Neutrophil (primary cell): Measurements from ENCODE around the gene STARD13.

ENCODE experiments used
- H3K27ac ChIP-seq: fragments of 200-600 bp; sonication (generic); 2 replicates; pipeline ENCODE4 v1.5.1; 2016; ENCODE audit warnings: mild to moderate bottlenecking, moderate library complexity
- H3K27me3 ChIP-seq: fragments of 200-600 bp; sonication (generic); 2 replicates; pipeline ENCODE4 v1.6.0; 2016; ENCODE audit warnings: mild to moderate bottlenecking
- H3K36me3 ChIP-seq: fragments of 200-600 bp; sonication (generic); 2 replicates; pipeline ENCODE4 v1.5.1; 2017
- H3K4me1 ChIP-seq, 2 experiments: fragments of 200-600 bp in 1 of 2; sonication (generic) in 1 of 2; 1 replicate in 1 of 2; 2 replicates in 1 of 2; pipeline versions ENCODE4 v1.5.1 to v1.6.1; 2013 to 2016; ENCODE audit warnings: low read depth in 1 of 2, low read length in 1 of 2, mild to moderate bottlenecking in 1 of 2, moderate library complexity in 1 of 2; ENCODE audit not compliant: control insufficient read depth in 1 of 2, insufficient read depth in 1 of 2
- H3K4me3 ChIP-seq, 2 experiments: fragments of 200-600 bp in 1 of 2; sonication (generic) in 1 of 2; 1 replicate in 1 of 2; 2 replicates in 1 of 2; pipeline ENCODE4 v1.5.1; 2013 to 2016; ENCODE audit warnings: low read depth in 1 of 2, low read length in 1 of 2, mild to moderate bottlenecking in 1 of 2, moderate library complexity in 1 of 2
- H3K9me3 ChIP-seq: fragments of 200-600 bp; sonication (generic); 2 replicates; pipeline ENCODE4 v1.5.1; 2016
- CTCF ChIP-seq: fragments of 200-600 bp; sonication (generic); IDR thresholded peaks from 2 replicates; pipeline ENCODE4 v1.5.1; 2016; ENCODE audit warnings: antibody characterized with exemption

The STARD13 gene

GRCh38 chr13:33096886-33097605 lies 188.5 kb downstream of the STARD13 start:
- H3K4me3 ChIP-seq, result no peak overlapping the region
- TF ChIP-seq CTCF, result no peak
- H3K36me3 ChIP-seq, result no peaks in the 10 kb centered on the region
- no peaks in the 10 kb centered on the region for H3K9me3 ChIP-seq
- H3K27ac ChIP-seq, result no peak overlapping the region
- H3K4me1 ChIP-seq, result no peaks in the 10 kb centered on the region
- H3K27me3 ChIP-seq, result no peaks in the 10 kb centered on the region

- Histone ChIP-seq H3K36me3 (no peaks in the 10 kb centered on the region), H3K4me3 (no peak overlapping the region), H3K27ac (no peak overlapping the region), H3K4me1 (no peaks in the 10 kb centered on the region), H3K27me3 (no peaks in the 10 kb centered on the region), H3K9me3 (no peaks in the 10 kb centered on the region)
- no peak for TF ChIP-seq CTCF
Measured at GRCh38 chr13:33092073-33092987, 193.2 kb downstream of the STARD13 start.

GRCh38 chr13:33091415-33091774 lies 194.2 kb downstream of the STARD13 start:
- TF ChIP-seq CTCF, result no peak
- Histone ChIP-seq H3K27me3 (no peaks in the 10 kb centered on the region), H3K4me1 (no peaks in the 10 kb centered on the region), H3K4me3 (no peak overlapping the region), H3K27ac (no peak overlapping the region), H3K36me3 (no peaks in the 10 kb centered on the region), H3K9me3 (no peaks in the 10 kb centered on the region)

- no peak overlapping the region for H3K4me3 ChIP-seq
- no peaks in the 10 kb centered on the region for H3K4me1 ChIP-seq
- H3K27ac ChIP-seq, result no peak overlapping the region
- H3K27me3 ChIP-seq, result no peaks in the 10 kb centered on the region
- TF ChIP-seq CTCF, result no peak
- no peaks in the 10 kb centered on the region for H3K9me3 ChIP-seq
- H3K36me3 ChIP-seq, result no peaks in the 10 kb centered on the region
Measured at GRCh38 chr13:33090755-33091414, 194.7 kb downstream of the STARD13 start.

- TF ChIP-seq CTCF, result no peak
- no peak overlapping the region for H3K4me3 ChIP-seq
- no peaks in the 10 kb centered on the region for H3K9me3 ChIP-seq
- no peak overlapping the region for H3K27ac ChIP-seq
- no peaks in the 10 kb centered on the region for H3K4me1 ChIP-seq
- no peaks in the 10 kb centered on the region for H3K27me3 ChIP-seq
- no peaks in the 10 kb centered on the region for H3K36me3 ChIP-seq
Measured at GRCh38 chr13:33089311-33089710, 196.2 kb downstream of the STARD13 start.
